ENCODE measurements around the gene SLC35E1.

GRCh38 chr19:16594681-16595091 lies 22.5 kb upstream of the SLC35E1 start:
- no peak for TF ChIP-seq CTCF (optimal IDR thresholded peaks at IDR 0.05 in 1 of 3, IDR thresholded peaks at IDR 0.05 in 1 of 3, conservative IDR thresholded peaks at IDR 0.05 in 1 of 3; ENCODE audit: extremely low read depth in 1 of 3, insufficient read depth in 2 of 3, low read length in 3 of 3)
- TF ChIP-seq EZH2 (IDR thresholded peaks at IDR 0.05; ENCODE audit: low read length): no peak

All from keratinocyte (primary cell).